Right renal pelvis (tissue), 4 donors: ENCODE results near the gene IRS2. TPM values are rescaled to one million over a fixed set of nuclear protein-coding genes. Genes with fewer than 3 reads are reported as not detected.
A peak's percentile ranks its signal among the peaks of the same experiment; 100 is the strongest.

ENCODE experiments used
- DNase-seq, 4 donors: peaks; one replicate each; pipeline ENCODE4 v3.0.0-alpha.2; 2013; ENCODE audit warnings: low read depth in 4 of 4, low spot score in 3 of 4, missing footprints in 1 of 4
- polyA plus RNA-seq, 4 donors: library from polyadenylated mRNA; unstranded; fragments of 120-200 nt; gene quantifications; one replicate each; pipeline ENCODE4 v1.2.1, GENCODE V29; 2013; ENCODE audit not compliant: insufficient read length in 4 of 4

The IRS2 gene
- polyA plus RNA-seq, 4 donors, result 11.4 to 14.9 (median 12.1) TPM

DNA sequence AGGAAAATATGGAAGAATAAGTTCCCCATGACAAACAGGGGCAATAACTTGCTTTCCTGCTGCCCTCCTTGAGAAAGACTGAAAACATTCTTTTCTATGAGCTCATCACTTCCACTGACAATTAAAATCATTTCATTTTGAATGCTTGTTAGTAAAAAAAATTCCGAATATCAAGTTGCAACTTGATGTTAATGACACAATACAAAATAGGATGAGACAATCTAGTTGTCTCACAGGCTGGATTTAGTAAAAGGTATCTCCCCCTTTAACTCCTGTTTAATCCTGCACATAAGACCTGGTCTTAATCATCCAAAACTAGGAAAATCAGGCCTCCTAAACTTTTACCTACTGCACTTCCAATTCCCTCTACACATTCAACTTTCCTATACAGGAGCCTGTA, 24.7 kb downstream of the IRS2 start:
- no peak for DNase-seq

DNA sequence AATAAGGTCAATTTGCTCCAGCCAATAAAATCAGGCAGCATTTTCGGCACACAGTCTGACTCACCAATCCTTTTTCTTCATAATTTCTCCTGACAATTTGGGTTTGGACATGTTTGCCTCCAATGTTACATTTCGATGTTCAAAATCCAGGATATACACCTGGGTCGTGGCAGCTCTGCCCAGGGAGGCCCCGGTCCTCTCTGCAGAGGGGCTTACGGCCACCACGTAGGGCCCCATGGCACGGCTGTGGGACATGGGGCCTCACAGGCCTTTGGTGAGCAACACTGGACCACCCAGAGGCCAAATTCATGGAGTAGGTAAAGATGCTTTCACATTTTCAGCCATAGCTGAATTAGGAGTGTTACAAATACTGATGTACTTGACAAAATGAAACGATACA, 25.4 kb downstream of the IRS2 start:
- DNase-seq, result no peak

DNA sequence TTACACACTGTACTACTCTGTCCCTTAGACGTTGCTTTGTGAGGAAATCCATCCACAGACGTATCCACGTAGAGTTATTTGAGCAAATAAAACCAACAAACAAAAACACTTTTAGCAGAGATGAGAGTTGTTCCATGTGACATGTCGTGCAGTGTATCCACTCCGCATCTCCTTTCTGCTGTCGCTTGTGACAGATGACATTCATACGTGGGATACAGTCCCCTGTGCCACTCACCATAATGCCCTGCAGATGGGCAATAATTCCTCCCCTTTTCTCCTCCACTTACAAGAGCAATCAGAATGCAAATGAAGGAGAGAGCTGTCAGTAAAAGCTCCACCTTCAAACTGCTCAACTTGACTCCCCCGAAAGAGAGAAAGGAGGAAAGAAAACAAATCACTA, 26.0 kb downstream of the IRS2 start:
- DNase-seq, result no peak

DNA sequence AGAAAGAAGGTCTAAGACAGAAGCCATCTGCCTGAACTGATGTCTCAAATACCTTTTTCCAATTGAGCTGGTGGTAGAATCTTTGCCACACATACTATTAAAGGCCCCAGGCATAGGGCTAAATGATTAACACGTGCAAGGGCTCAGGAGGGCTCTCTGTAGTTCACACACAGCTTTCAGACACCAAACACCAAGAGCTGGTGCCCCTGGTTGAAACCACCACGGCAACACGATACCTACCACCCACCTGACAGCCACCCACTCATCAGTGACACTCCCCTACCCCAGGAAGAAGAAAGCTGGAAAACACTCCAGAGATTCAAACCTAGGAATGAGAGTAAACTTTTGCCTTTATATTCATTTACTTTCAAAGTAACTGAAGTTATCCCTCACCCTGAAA, 26.8 kb downstream of the IRS2 start:
- no peak for DNase-seq

DNA sequence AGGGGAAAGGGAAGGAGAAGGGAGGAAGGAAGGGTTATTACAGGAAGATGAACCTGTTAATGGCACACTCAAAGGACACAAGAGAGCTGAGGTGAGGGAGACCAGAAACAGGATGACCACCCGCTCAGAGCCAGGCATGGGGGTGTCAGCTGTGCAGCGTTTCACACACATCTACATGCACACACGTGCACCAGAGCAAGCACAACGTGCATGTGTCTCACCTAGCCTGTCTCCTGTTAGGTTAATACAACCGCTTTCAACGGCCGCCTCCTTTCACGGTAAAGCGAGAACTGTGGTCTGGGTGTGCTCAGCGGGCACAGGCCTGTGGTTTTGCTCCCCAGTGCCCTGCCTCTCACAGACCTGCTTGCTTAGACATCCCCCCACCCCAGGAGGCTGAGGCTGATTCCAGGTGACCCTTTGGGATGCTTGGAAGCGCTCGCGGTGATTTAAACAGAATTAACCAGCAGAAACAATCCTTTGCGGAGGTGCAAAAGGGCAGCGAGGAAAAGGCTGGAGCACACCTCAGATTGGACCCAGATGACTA, 27.4 kb downstream of the IRS2 start:
- DNase-seq, result no peak

DNA sequence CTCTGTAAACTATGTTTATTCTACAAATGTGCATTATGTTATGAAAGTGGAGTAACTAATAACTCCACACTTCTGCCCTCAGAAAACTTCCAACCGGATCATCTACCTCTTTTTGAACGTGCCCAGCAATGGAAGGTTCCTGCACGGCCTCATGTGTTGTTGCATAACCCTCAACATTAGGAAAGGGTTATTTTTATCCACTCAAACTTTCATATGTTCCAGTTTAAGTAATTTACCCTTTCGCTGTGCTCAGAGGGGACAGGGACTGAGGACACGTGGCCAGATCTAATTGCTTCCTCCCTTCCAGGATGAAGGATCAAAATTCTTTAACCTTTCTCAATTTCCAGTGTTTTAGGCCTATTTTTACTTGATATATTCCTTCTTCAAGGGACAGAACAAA, 29.6 kb downstream of the IRS2 start:
- DNase-seq, result no peak

DNA sequence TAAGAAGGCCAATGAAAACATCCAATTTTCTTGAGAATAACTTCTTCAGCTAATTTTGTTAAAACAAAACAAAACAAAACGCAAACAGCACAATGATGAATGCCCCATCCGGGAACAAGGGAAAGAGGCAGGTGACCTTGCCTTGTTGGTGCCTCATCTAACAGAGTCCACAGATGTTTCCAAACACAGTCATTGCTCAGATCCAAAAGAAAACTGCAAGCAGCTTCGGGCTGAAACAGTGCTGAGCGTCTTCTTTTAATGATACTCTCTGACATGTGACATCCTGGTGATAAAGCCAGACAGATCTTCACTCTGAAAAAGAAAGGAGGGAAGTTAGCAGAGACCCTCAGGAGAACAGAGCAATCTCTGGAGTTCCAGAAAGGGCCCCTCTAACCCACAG, 30.4 kb downstream of the IRS2 start:
- no peak for DNase-seq

DNA sequence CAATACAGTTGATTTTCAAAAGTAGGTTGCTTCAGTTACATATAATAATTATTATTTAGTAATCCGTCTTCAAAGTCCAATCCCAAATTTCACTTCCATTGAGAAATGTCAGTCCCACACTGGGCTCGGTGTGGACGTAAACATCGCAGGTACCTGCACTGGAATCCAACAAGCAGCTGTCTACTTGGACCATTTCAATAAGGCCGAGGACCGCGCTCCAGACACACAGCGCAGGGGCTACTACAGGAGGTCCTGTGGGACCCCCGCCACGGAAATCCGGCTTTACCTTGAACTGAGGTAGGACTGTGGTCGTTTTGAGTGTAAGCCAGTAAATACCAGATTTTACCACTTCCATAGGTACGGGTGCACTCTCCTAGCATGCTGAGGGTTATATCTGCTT, 30.8 kb downstream of the IRS2 start:
- DNase-seq, result no peak

DNA sequence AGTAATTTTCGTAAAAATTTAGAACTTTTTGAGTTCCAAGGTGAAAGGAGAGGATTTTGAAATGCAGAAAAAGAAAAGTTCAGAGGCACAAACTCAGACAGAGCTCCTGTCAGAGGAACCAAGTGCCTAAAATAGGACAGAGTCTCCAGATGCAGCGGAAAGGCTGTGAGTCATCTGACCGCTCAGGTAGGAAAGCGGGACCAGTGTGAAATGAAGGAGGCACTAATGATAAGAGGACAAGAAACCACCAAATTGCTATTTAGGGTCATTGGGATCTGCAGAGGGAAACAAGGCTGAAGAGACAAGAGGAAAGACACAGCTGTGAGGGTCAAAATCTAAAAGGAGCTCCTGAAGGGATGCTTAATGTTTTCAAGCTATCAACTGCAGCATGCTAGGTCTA, 34.9 kb downstream of the IRS2 start:
- no peak for DNase-seq

DNA sequence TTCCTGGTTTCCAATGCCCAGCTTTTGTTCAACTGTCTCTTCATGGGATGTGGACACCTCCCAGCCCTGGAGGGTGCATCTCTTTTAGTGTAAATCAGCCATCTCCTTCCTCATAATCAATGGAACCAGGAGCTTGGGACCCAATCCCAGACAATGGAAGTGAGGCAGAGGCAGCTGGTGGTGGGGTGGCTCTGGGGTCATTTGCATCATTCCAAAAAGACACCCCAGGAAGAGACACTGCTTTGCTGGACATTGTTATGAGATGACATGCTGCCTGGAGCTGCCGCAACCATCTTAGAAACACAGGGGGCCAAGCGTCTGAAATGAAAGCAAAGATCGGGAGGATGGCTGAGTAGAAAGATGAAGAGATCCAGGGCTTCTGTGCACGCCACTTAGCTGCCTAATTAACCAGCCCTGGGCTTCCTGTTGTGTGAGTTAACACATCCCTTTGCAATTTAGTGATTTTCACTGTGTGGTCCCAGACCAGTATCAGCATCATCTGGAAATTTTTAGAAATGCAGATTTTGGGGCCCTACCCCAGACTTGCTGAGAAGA, 36.1 kb downstream of the IRS2 start:
- DNase-seq, result no peak

DNA sequence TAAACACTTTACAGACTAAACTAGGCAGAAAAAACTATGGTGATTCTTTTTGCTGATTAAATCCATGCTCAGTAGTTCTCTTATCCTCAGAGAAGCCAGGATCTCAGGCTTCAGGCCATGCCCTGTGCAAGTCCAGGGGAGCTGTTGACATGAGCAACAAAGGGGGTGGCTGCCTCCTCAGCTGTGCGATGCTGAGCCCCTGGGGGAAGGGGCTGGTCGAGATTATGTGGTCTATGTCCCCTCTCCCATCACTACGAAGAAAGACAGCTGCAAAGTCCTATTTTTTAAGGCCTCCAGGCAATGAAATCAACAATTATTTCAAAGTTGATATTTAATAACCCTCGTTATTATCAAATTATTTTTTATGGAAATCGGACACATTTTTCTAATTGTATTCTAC, 37.0 kb downstream of the IRS2 start:
- DNase-seq, result no peak

DNA sequence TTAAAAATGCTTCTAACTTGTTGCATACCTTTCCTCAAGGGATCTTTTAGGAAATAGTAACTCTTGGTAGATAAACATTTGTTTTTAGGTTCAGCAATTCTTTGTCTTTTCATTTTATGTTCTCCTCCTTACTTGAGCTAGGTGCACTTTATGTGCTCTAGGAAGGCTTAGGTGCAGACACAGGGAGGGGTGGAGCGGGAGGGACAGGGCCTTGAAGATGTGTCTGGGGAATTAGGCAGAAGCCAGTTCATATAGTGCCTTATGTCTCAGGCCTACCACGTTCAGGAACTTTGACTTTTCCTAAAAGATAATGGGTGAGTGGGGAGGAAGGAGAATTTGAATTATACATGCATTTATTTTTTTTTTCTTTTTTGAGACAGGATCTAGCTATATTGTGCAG, 37.7 kb downstream of the IRS2 start:
- DNase-seq, result no peak

DNA sequence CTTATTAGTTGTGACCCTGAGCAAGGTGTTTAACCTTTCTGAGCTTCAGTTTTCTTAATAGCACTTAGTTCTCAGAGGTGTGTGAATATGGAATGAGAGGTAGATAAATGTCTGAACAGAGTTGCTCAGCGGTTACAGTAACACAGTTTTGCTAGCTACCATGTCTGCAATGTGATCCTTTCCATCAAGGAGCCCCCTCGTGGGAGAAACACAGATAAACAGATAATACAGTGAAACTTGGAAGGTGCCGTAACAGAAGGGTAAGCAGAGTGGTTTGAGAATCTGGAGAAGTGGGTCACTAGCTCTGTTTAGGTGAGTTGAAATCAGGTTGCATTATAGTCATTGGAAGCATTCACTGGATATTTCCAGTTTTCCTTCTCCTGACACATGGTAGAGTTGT, 38.9 kb downstream of the IRS2 start:
- no peak for DNase-seq

DNA sequence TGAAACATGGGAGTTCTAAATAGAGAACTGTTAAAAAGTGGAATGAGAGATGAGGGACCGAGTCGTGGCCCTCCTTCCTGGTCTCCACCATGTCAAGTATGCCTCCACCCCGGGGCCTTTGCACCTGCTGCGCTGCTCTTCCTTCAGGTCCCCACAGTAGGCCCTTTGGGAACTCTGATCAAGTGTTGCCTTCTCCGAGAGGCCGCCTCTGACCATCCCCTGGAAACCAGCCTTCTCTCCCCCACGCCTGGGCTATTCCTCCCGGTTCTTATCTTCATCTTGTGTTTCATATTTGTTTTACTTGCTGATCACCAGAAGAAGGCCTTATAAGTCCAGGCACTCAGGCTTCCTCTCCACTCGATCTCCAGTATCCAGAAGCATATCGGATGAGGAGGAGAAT, 40.0 kb downstream of the IRS2 start:
- DNase-seq, result no peak

DNA sequence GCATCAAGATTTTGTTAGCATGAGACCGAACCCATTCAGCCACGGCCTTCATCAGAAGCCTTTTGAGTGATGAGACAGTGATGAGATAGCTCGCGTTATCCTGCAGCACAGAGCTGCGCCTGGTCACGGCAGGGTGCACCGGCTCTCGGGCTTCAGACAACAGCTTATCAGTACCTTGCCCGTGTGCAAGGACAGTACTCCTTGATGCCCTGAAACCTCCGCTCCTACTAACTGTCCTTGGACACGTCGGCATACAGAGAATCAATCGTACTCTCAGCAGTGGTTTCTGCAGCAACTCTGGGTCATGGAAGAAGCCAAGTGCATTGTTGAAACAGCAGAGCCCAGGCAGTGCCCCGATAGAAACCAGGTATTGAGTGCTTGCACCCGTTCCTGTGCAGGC, 40.7 kb downstream of the IRS2 start:
- no peak for DNase-seq

DNA sequence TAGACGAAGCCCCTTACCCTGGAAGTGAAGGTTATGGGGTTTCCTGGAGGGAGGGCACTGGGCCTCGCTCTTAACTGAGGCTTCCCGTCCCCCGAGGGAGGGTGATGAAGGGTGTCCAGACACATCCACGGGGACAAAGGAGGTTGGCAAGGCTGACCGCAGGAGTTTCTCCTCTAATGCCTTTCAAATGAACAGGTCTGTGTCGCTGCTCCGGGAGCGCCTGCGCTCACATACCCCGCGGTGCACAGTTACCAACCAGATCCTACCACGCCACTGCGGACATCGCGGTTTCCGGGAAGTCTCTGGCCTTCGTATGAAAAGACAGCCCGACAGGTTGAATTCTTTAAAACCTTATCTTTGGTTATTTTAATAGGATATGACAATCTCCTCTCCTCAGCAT, 41.3 kb downstream of the IRS2 start:
- DNase-seq, result no peak

DNA sequence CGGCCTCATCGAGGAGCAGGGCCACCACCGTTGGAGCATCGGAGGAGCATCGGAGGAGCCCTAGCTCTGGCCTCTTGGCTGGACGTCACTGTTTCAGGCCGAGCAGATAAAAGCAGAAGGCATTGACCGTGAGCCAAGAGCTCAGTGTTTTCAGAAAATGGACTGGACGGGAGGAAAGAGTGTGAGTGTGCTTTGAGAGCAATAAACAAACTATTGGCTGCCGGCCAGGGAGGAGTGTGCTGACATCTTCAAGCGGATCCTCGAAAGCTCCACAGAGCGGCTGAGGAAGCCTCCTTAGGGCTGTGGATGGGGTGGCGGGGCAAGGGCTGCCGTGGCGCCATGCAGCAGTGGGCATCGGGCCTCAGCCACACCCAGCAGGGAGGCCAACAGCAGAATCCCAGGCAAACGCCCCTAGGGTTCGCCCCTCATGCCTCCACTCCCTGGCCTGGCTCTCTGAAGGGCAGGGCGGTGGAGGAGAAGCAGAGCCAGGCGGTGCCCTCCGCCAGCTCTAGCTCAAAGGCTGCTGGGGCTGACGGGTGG, 41.8 kb downstream of the IRS2 start:
- no peak for DNase-seq

DNA sequence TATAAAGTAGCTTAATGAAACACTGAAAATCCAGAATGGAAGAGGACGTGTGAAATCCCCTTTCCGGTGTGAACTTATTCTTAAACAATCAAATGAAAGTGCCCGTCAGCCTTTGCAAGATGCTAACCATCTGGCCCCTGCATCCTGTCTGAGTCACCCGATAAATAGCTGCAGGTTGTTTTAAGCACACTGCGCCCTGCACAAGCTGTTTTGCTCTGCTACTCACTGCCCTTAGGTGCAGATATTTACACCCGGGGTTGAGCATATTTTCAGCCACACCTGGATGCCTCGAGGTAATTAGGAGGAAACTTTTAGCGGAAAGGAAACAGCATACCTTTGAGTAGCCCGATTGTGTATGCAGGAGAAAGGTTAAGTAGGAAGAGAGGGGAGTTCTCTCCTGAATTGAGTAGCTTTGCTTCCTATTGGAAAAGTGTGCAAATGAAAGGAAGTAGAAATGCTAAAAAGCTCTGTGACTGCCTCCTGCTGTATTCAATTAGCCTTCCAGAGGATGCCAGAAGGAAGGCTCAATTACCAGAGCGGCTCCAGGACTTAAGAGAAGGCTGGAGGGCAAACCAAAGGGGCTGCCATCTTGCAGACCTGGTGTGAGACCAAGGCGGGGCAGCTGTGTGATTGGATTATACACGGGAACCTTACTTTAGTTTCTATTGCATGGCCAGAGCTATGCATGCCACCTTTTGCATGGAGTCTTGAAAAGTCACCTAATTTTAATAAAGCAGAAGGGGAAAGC, 42.5 kb downstream of the IRS2 start:
- DNase-seq, result peak in 2 of 4 donors; percentile 22 to 23

DNA sequence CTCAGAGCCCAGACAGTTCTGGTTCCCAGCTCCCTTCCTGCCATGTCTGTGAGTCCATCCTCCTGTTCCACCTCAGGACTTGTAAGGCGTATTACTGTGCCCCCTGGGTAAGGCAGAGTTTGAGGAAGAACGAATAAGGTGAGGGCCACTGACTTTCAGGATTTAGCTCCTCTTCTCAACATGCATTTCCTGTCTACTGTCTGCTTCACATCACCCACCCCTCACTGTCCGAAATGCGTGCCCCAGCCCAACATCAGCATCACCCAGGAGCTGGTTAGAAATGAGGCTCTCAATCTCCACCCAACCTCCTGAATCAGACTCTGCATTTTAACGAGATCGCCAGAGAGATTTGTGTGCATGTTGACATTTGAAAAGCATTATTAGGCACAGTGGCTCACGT, 44.4 kb downstream of the IRS2 start:
- DNase-seq, result no peak

DNA sequence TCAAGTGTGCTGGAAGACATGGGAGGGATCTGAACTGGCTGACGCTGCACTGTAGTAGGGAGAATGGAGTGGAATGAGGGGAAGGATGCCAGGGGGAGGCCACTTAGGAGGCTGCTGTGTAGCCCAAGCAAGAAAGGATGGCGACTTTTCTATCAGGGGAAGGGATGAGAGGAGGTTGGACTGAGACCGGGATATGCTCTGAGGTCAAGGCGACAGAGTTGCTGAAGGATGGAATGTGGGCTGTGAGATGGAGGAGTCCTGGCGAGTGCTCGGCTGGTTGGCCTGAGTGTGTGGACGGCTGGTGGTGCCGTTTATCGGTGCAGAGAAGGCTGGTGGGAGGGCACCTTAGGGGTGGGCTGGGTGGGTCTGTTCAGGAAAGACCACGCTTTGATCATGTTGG, 45.7 kb downstream of the IRS2 start:
- DNase-seq, result no peak

DNA sequence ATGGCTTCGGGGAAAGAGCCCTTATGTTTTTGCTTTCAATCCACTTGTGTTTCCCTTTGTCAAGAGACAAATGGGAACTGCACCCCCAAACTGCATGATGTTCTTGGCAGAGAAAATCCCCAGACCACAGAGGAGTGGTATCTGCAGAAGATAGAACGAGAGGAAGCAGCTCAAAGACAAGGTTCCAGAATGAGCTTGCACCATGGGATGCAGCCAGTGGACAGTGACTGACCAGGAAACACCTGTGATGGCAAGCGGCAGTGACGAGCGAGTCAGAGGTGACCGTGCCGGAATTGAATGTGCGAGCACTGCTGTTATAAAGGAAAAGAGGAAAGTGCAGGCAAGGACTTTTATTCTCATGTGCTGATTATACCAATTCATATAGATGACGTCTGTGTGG, 46.3 kb downstream of the IRS2 start:
- no peak for DNase-seq

DNA sequence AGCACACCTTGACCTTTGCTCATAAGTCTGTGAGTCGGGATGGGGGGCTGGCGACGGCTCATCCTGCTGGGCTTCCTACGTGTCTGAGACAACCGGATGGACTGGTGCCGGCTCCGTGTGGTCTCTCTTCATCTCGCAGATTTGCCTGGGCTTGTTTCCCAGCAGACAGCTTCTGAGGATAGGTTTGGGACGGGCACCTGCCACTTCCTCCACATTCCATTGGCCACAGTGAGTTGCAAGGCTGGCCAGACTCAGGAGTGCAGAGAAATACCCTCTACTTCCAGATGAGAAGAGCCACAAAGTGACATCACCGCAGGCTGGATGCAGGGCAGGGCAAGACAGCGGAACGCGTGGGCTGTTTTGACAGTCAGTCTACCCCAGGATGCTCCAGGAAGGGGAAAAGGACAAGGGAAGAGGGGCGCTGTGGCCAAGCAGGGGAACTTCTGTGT, 48.1 kb downstream of the IRS2 start:
- no peak for DNase-seq
